Vagina (tissue), 2 donors: Measurements from ENCODE around the gene ITGA4.

ENCODE experiments used
- CTCF ChIP-seq, 3 experiments: fragments of 450-650 bp in 2 of 3; fragments of 200-600 bp in 1 of 3; sonication (generic) in 1 of 3; IDR thresholded peaks; one replicate each; pipeline ENCODE4 v1.5.1; 2017 to 2019; ENCODE audit warnings: antibody characterized with exemption in 3 of 3, mild to moderate bottlenecking in 2 of 3, moderate library complexity in 2 of 3
- POLR2AphosphoS5 ChIP-seq, 2 donors: sonication (generic); formaldehyde crosslinking; IDR thresholded peaks; one replicate each; pipeline ENCODE4 v1.9.0; 2017; ENCODE audit warnings: antibody characterized with exemption in 2 of 2, mild to moderate bottlenecking in 2 of 2, low read depth in 1 of 2; ENCODE audit not compliant: insufficient read depth in 1 of 2

GRCh38 chr2:181575650-181576025 is 118.5 kb downstream of the ITGA4 start:
- TF ChIP-seq CTCF (IDR thresholded peaks at IDR 0.05) (no peak), POLR2AphosphoS5 (IDR thresholded peaks at IDR 0.05; ENCODE audit: insufficient read depth in 1 of 2, low read depth in 1 of 2) (no peak)
